Adipose tissue (tissue), 3 donors: ENCODE data around the gene ASTL. TPM values are rescaled to one million over a fixed set of nuclear protein-coding genes. Genes with fewer than 3 reads are reported as not detected.

Experiments
- H3K27ac ChIP-seq: one replicate; pipeline ENCODE4 v1.5.1; 2013; ENCODE audit warnings: low read depth, low read length
- WGBS, 3 donors: extraction: QIAGEN DNeasy Blood & Tissue Kit; methylation state at CpG; one replicate each; pipeline ENCODE4 v1.1.7; 2013; 5-methylcytosine and 5-hydroxymethylcytosine counted together
- polyA plus RNA-seq, 3 donors: library from polyadenylated mRNA; stranded (reverse); fragments of 200-250 nt; gene quantifications; one replicate each; pipeline ENCODE4 v1.2.3, GENCODE V29; 2013
- donor health status: healthy with polysubstance abuse.
- donor health status: Bipolar disorder and iron deficiency.
- donor health status: healthy.

ASTL gene
- polyA plus RNA-seq, 3 donors, result 0.10 TPM; not detected in 2

DNA sequence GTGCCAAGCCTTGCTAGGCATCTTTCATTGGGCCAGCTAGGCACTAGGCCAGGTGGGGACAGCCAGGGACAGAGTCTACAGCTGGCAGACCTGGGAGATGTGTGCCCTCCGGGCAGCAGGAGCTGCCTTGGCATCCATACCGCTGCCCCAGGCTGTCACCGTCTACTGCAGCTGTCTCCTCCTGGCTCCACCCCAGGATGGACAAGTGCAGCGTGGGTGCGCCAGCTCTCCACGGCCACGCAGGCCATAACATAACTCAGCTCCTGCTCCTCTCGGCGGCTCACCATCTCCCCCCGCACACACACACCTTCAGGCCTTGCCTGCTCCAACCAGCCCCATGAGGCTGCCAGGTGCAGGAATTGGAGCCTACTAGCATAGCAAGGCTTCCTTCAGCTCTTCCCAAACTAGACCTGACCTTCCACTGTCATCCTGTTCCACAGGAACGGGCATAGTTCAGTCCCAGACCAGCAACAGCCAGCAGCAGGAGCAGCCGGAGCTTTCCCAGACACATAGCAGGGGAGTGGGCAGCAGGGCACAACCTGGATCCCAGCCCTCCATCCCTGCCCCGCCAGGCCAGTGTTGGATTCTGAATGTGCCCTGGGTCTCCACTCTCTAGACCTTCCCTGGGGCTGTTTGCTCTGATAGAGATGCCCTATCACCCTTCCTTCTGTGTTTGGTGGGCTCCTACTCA, 19.5 kb downstream of the ASTL start:
- 88 to 93% (median 89%) methylated on average over 13 of the region's 13 CpGs for WGBS, 3 donors
- no peak overlapping the region for H3K27ac ChIP-seq

DNA sequence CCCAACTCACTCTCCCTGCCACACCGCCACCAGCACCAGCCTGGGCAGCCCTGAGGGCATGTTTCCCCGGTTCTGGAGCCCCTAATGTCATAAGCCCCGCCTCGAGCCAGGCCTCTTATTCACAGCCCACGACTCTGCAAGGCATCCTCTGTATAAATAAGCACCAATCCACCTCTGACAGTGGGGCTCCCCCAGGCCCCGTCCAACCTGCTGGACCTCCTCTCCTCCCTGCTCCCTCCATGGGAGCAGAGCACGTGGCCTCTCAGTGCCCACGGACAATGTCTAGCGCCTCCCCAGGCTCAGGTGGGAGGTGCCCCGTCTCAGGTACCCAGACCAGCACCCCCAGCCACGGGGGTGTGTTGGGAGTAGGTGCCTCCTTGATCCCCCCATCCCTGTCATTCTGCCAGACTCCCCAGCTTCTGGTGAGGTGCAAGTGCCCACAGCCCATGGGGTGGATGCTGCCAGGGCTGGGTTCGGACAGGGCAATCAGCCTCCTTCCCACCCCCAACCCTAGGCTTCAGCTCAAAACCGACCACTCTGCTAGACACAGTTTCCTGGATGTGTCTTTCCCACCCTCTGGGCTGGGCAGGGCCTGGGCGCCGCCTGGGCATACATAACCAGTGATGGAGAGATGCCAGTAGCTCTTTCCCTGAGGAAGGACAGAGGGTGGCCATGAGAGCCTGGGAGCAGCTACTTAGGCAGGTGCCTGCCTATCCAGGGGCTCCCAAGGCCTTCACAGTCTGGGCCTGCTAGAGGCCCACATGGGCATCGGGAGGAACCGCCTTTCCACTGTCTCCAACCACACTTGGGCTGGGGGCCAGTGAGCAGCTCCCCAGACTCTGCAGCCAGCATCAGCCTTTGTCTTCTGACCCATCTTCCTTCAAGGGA, 20.4 kb downstream of the ASTL start:
- H3K27ac ChIP-seq, result no peak overlapping the region
- WGBS, 3 donors, result 44 to 62% (median 53%) methylated on average over 17 of the region's 17 CpGs

DNA sequence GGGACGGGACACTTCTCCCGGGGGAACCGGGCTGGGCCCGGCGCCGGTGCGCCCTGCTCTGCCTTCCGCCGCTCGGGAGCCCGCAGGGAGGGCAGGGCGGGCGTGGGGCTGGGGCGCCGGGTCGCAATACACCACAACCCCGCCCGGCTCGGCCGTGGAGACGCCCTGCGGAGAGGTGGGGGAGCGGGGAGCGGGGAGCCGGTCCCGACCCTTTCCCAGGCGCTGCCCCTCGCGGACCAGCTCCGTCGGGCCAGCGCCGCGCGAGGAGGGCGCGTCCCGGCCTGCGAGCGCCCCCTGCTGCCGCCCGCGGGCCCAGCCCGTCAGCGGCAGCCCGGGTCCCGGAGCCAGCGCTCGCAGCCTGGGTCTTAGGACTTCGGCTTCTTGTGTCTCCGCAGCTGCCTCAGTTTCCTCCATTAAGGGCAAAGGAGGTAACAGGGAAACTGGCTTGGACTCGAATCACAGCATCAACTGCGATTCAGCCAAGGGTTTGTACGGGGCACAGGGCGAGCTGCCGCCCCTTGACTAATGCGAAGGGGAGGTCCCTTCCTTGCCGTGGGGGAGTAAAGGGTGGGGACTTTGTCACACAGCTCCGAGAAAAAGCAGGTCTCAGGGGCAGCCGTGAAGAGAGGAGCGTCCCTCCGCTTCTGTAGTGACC, 21.3 kb downstream of the ASTL start:
- no peak overlapping the region for H3K27ac ChIP-seq
- WGBS, 3 donors, result 2 to 3% (median 2%) methylated on average over 32 to 62 of the region's 62 CpGs

DNA sequence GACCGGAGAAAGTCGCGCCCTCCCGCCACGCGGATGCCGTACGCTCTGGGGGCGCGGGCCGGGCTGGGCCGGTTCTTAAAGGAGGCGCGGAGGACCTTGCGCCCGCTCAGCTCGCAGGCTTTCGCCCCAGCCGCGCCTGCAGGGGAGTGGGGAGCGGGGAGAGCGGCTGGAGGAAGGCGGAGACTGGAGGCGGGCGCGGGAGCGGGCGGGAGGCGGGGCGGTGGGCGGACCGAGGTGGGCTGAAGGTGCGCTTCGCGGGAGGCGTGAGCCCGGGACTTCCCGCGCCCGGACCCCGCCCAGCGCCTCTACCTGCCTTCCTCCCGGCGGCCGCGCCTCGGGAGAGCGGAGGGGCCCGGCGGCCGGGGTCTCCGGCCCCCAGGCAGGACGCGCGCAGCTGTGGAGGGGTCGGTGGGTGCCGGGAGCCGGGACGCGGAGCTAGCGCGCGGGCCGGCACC, 21.9 kb downstream of the ASTL start, which contains the start of gene ADRA2B:
Gene ADRA2B (minus strand): TSS at position 148 of the 455 bp plus-strand sequence. CDS start 422 bp downstream, outside the sequence.
- WGBS, 3 donors, result 0 to 1% (median 1%) methylated on average over 24 to 64 of the region's 64 CpGs
- no peak within 1 kb of the TSS for H3K27ac ChIP-seq

GRCh38 chr2:96115631-96116423, 22.5 kb downstream of the ASTL start:
- H3K27ac ChIP-seq, result no peak overlapping the region

DNA sequence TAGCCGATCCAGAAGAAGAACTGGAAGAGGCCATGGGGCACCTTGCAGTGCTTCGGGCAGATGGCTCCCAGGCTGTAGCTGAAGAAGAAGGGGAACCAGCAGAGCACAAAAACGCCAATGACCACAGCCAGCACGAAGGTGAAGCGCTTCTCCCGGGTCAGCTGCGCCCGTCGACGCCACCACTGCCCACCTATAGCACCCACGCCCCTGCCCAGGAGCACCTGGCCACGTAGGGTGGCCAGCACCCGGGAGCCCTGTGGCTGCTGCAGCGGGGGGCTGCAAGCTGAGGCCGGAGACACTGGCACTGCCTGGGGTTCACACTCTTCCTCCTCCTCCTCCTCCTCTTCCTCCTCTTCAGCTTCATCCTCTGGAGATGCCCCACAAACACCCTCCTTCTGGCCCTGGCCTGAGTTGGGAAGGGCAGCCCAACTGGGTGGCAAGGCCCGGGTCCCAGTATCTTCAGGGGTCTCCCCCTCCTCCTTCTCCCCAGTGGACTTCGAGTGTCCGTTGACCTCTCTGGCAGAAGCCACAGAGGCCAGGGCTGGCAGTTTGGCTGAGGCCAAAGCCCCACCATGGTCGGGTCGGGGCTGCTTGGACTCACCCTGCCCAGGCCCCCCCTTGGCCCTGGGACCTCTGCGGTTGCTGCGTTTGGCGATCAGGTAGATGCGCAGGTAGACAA, 23.3 kb downstream of the ASTL start:
- WGBS, 3 donors, result 91 to 95% (median 94%) methylated on average over 23 to 24 of the region's 24 CpGs
- H3K27ac ChIP-seq, result no peak overlapping the region

More at GRCh38 chr2:96115631-96116423, 22.5 kb downstream of the ASTL start:
- WGBS, 3 donors, result 44 to 47% (median 45%) methylated on average over 75 to 77 of the region's 77 CpGs

DNA sequence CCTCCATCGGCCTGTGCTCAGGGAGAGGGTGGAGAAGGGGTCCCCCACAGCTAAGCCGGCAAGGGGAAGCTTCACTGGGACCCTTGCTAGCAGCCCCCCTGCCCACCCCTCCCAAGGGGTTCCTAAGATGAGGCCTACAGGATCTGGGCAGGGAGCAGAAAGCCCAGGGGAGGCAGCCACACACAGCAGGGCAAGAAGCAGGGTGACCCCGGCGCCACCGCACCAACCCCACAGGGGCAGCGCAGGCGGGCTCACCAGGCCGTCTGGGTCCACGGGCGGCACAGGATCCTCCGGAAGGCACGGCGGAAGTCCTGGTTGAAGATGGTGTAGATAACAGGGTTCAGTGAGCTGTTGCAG, 23.8 kb downstream of the ASTL start:
- no peak overlapping the region for H3K27ac ChIP-seq
- 89 to 92% (median 90%) methylated on average over 13 of the region's 13 CpGs for WGBS, 3 donors

- H3K27ac ChIP-seq, result no peak overlapping the region
- 85 to 87% (median 86%) methylated on average over 17 of the region's 17 CpGs for WGBS, 3 donors
Observed at GRCh38 chr2:96113951-96114350, 24.4 kb downstream of the ASTL start.

GRCh38 chr2:96113367-96113677, 25.0 kb downstream of the ASTL start:
- 91 to 94% (median 92%) methylated on average over 7 of the region's 7 CpGs for WGBS, 3 donors
- no peak overlapping the region for H3K27ac ChIP-seq

DNA sequence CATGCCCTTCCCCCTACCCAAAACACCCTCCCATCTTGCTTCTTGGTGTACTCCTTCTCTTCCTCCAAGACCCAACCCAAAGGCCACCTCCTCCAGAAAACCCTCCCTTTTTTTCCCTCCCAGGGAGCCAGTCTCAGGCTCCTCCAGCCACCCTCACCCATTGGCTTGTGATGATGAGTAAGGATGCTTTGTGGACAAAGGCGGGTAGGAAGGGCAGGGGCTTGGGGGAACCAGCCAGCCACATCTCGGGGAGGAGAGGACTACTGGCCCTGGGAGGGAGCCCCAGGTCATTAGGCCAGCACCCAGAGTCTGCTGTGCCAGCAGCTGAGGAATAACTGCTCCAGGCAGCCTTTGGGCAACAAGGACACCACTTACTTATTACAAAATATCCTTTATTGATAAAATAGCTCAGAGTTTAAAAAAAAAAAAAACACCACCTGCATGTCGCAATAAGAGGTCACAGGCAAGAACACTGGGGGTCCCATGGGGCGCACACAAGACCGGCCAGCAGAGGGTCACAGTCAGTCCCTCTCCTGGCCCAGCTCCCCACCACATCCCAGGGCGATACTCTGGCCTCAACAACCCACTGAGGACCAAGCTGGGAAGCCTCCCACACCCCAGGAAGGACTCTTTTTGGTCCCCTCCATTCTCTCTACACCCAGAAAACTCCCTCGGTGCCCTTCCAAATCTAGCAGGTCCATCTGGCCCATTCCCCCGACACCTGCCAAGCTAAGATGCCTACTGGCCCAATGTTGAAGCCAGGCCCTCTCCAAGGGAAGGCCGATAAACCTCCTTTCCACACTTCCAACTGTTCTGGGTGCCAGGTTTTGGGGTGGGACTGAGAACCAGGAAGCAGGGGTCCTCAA, 25.6 kb downstream of the ASTL start:
- 85 to 90% (median 88%) methylated on average over 9 of the region's 9 CpGs for WGBS, 3 donors
- no peak overlapping the region for H3K27ac ChIP-seq

GRCh38 chr2:96111823-96112500, 26.3 kb downstream of the ASTL start:
- 82 to 91% (median 91%) methylated on average over 6 to 7 of the region's 7 CpGs for WGBS, 3 donors
- H3K27ac ChIP-seq, result no peak overlapping the region

GRCh38 chr2:96111257-96111640, 27.1 kb downstream of the ASTL start:
- no peak overlapping the region for H3K27ac ChIP-seq
- 75 to 84% (median 80%) methylated on average over 4 of the region's 4 CpGs for WGBS, 3 donors

GRCh38 chr2:96110621-96111256, 27.6 kb downstream of the ASTL start:
- 80 to 90% (median 88%) methylated on average over 13 of the region's 13 CpGs for WGBS, 3 donors
- H3K27ac ChIP-seq, result no peak overlapping the region

- H3K27ac ChIP-seq, result no peak overlapping the region
- 95 to 98% (median 98%) methylated on average over 3 of the region's 3 CpGs for WGBS, 3 donors
Observed at GRCh38 chr2:96109931-96110511, 28.3 kb downstream of the ASTL start.

DNA sequence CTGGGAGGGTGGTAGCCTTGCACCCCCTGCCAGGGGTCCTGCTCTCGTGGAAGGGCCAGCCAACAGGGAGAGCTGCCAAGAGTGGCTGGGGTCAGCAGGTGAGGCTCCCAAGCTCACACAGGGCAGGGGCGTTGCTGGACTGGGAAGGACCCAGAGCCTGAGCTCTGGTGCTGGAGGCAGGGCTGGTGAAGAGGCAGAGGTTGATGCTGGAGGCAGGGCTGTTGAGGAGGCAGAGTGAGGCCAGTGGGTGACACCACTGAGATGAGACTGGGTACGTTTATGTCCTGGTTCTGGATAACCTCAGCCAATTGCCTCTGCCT, 29.0 kb downstream of the ASTL start:
- 54 to 64% (median 55%) methylated on average over 3 of the region's 3 CpGs for WGBS, 3 donors
- H3K27ac ChIP-seq, result no peak overlapping the region
